Lung (tissue), 12 donors: ENCODE results near the gene SNRNP70. TPM values are rescaled to one million over a fixed set of nuclear protein-coding genes. Genes with fewer than 3 reads are reported as not detected.

Source experiments
- ATAC-seq: fragments of 200-7000 bp; cut with Tn5 transposase; one replicate; pipeline ENCODE4 v1.9.1; 2020; ENCODE audit warnings: moderate number of reproducible peaks; ENCODE audit not compliant: insufficient read depth, low FRiP score
- DNase-seq, 3 donors: peaks; one replicate each; pipeline ENCODE4 v3.0.0-alpha.2; 2013 to 2017
- H3K27ac ChIP-seq, 2 donors: one replicate each; pipeline ENCODE4 v1.5.1; 2013; ENCODE audit warnings: mild to moderate bottlenecking in 2 of 2, moderate library complexity in 2 of 2, control low read depth in 1 of 2, inconsistent platforms in 1 of 2, low read depth in 1 of 2, low read length in 1 of 2
- H3K27me3 ChIP-seq, 3 donors: one replicate each; pipeline ENCODE4 v1.5.1; 2013; ENCODE audit warnings: low read length in 2 of 3; ENCODE audit not compliant: control insufficient read depth in 3 of 3, insufficient read depth in 3 of 3
- H3K36me3 ChIP-seq, 4 donors: one replicate each; pipeline ENCODE4 v1.5.1; 2013; ENCODE audit warnings: low read length in 4 of 4, mild to moderate bottlenecking in 1 of 4, moderate library complexity in 1 of 4; ENCODE audit not compliant: control insufficient read depth in 4 of 4, insufficient read depth in 4 of 4
- H3K4me1 ChIP-seq, 5 donors: one replicate each; pipeline ENCODE4 v1.5.1; 2013; ENCODE audit warnings: low read length in 5 of 5, mild to moderate bottlenecking in 2 of 5, moderate library complexity in 1 of 5; ENCODE audit not compliant: control insufficient read depth in 5 of 5, insufficient read depth in 5 of 5
- H3K4me3 ChIP-seq: one replicate; pipeline ENCODE4 v1.5.1; 2013; ENCODE audit warnings: mild to moderate bottlenecking, control low read depth, moderate library complexity
- H3K9ac ChIP-seq, 2 donors: one replicate each; pipeline ENCODE4 v1.5.1; 2013; ENCODE audit warnings: low read length in 2 of 2, control low read depth in 1 of 2; ENCODE audit not compliant: insufficient read depth in 1 of 2
- H3K9me3 ChIP-seq, 4 donors: one replicate each; pipeline ENCODE4 v1.5.1; 2013; ENCODE audit warnings: low read length in 3 of 4, mild to moderate bottlenecking in 1 of 4, moderate library complexity in 1 of 4; ENCODE audit not compliant: control insufficient read depth in 4 of 4, insufficient read depth in 3 of 4
- WGBS, 2 donors: extraction: QIAGEN DNeasy Blood & Tissue Kit; methylation state at CpG; one replicate each; pipeline ENCODE4 v1.1.7; 2013; 5-methylcytosine and 5-hydroxymethylcytosine counted together
- polyA plus RNA-seq, 2 donors: library from polyadenylated mRNA; stranded (reverse); fragments of 200-250 nt; gene quantifications; one replicate each; pipeline ENCODE4 v1.2.1, GENCODE V29; 2013
- total RNA-seq, 2 donors: library from RNA; depleted of rRNA in 1 of 2; stranded (reverse); fragments of >200 nt in 1 of 2; gene quantifications; one replicate each; pipeline ENCODE4 v1.2.1, GENCODE V29; 2014 to 2021
- TF ChIP-seq, protein P1 (sequence below): IDR thresholded peaks from 2 replicates; pipeline ENCODE4 v1.5.1; 2012; ENCODE audit warnings: mild to moderate bottlenecking; ENCODE audit errors: control extremely low read depth, extremely low read depth
- donor health status: control.
- donor health status: control.
- donor health status: Bipolar disorder and iron deficiency.
- donor health status: healthy.
- donor health status: DM: yes; HTN: yes; CAD: no.

The SNRNP70 gene
- total and polyA plus RNA-seq, 4 donors: 143 to 251 (median 180) TPM

- Histone ChIP-seq H3K4me1 (no peaks in the 10 kb centered on the region), H3K9ac (no peak overlapping the region), H3K9me3 (no peaks in the 10 kb centered on the region), H3K4me3 (no peak overlapping the region), H3K36me3 (peaks cover 13 to 56% (median 24%) of the 10 kb centered on the region in 4 donors), H3K27me3 (no peaks in the 10 kb centered on the region), H3K27ac (no peak overlapping the region)
- DNase-seq: no peak
- 97 to 98% methylated on average over 80 to 93 of the region's 93 CpGs for WGBS, 2 donors
- TF ChIP-seq, protein P1, sequence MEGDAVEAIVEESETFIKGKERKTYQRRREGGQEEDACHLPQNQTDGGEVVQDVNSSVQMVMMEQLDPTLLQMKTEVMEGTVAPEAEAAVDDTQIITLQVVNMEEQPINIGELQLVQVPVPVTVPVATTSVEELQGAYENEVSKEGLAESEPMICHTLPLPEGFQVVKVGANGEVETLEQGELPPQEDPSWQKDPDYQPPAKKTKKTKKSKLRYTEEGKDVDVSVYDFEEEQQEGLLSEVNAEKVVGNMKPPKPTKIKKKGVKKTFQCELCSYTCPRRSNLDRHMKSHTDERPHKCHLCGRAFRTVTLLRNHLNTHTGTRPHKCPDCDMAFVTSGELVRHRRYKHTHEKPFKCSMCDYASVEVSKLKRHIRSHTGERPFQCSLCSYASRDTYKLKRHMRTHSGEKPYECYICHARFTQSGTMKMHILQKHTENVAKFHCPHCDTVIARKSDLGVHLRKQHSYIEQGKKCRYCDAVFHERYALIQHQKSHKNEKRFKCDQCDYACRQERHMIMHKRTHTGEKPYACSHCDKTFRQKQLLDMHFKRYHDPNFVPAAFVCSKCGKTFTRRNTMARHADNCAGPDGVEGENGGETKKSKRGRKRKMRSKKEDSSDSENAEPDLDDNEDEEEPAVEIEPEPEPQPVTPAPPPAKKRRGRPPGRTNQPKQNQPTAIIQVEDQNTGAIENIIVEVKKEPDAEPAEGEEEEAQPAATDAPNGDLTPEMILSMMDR: no peak
- no peak for ATAC-seq
These were observed 22.6 kb downstream of the SNRNP70 start for GRCh38 chr19:49107625-49108459.

DNA sequence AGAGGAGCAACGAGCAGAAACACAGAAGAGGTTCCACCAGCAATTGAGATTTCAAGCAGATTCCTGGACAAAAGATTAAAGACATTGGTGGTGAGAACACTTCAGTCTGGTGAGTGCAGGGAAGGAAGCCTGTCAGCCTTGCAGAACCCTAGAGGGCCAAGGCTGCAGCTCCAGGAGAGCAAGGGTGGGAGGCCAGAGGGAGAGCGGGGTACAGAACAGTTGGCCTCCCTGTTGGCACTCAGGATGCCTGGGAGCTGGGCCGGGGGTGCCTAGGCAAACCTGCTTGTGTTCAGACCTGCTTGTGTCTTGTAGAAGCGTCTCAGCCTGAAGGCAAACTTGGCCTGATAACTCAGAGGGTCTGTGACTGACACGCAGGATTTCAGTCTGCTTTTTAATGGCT is 23.8 kb downstream of the SNRNP70 start:
- no peak overlapping the region for H3K9ac ChIP-seq
- 81 to 90% methylated on average over 5 of the region's 5 CpGs for WGBS, 2 donors
- H3K4me3 ChIP-seq: no peak overlapping the region
- H3K27me3 ChIP-seq: no peaks in the 10 kb centered on the region
- no peak for ATAC-seq
- H3K36me3 ChIP-seq: peaks cover 13 to 45% (median 20%) of the 10 kb centered on the region in 4 donors
- no peak for DNase-seq
- no peaks in the 10 kb centered on the region for H3K9me3 ChIP-seq
- H3K4me1 ChIP-seq: peaks cover 0 to 5% (median 5%) of the 10 kb centered on the region in 5 donors
- TF ChIP-seq, protein P1: no peak
- no peak overlapping the region for H3K27ac ChIP-seq

GRCh38 chr19:49109569-49110233 is 24.4 kb downstream of the SNRNP70 start:
- TF ChIP-seq, protein P1: no peak
- Histone ChIP-seq H3K36me3 (peaks cover 13 to 38% (median 18%) of the 10 kb centered on the region in 4 donors), H3K27ac (no peak overlapping the region), H3K4me1 (peaks cover 0 to 5% (median 5%) of the 10 kb centered on the region in 5 donors), H3K9ac (no peak overlapping the region), H3K9me3 (no peaks in the 10 kb centered on the region), H3K27me3 (no peaks in the 10 kb centered on the region), H3K4me3 (no peak overlapping the region)
- no peak for DNase-seq
- ATAC-seq: no peak
- 87 to 88% methylated on average over 8 of the region's 8 CpGs for WGBS, 2 donors
